ENCODE measurements around the gene YJEFN3.

The YJEFN3 gene

GRCh38 chr19:19491321-19492025 is 37.2 kb upstream of the YJEFN3 start:
- no peak overlapping the region for H3K27ac Mint-ChIP-seq
- no peaks in the 10 kb centered on the region for H3K27me3 Mint-ChIP-seq
- H3K36me3 Mint-ChIP-seq, result peaks cover 35% of the 10 kb centered on the region
- no peak overlapping the region for H3K4me3 Mint-ChIP-seq
- H3K9me3 Mint-ChIP-seq, result no peaks in the 10 kb centered on the region
- no peak for ATAC-seq
- peaks cover 42% of the 10 kb centered on the region for H3K4me1 Mint-ChIP-seq

DNA sequence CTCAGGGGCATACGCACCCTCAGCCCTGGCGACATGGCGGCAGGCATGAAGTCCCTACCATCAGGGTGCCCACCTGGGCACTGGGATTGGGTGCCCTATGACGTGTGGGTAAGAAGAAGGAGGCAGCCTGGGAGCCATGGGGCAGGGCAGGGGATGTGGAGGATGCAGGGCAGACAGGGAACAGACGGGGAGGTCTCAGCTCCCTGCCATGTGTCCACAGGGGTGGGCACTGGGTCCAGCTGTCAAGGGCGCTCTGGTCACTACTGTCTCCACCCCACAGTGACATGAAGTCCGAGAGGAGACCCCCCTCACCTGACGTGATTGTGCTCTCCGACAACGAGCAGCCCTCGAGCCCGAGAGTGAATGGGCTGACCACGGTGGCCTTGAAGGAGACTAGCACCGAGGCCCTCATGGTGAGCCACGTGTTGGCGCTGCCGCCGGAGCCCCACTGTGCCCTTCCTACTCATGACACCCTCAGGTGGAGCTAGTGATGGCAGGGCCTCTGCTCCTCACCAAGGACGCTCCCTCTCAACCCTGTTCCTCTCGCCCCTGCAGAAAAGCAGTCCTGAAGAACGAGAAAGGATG is 36.6 kb upstream of the YJEFN3 start:
- ATAC-seq, result no peak
- H3K9me3 Mint-ChIP-seq, result no peaks in the 10 kb centered on the region
- H3K36me3 Mint-ChIP-seq, result peaks cover 41% of the 10 kb centered on the region
- H3K27me3 Mint-ChIP-seq, result no peaks in the 10 kb centered on the region
- no peak overlapping the region for H3K4me3 Mint-ChIP-seq
- H3K27ac Mint-ChIP-seq, result no peak overlapping the region
- peaks cover 36% of the 10 kb centered on the region for H3K4me1 Mint-ChIP-seq

GRCh38 chr19:19493841-19494546 is 34.7 kb upstream of the YJEFN3 start:
- no peak for ATAC-seq
- no peak overlapping the region for H3K27ac Mint-ChIP-seq
- H3K9me3 Mint-ChIP-seq, result no peaks in the 10 kb centered on the region
- H3K36me3 Mint-ChIP-seq, result peaks cover 47% of the 10 kb centered on the region
- no peak overlapping the region for H3K4me3 Mint-ChIP-seq
- no peaks in the 10 kb centered on the region for H3K27me3 Mint-ChIP-seq
- H3K4me1 Mint-ChIP-seq, result peaks cover 18% of the 10 kb centered on the region

DNA sequence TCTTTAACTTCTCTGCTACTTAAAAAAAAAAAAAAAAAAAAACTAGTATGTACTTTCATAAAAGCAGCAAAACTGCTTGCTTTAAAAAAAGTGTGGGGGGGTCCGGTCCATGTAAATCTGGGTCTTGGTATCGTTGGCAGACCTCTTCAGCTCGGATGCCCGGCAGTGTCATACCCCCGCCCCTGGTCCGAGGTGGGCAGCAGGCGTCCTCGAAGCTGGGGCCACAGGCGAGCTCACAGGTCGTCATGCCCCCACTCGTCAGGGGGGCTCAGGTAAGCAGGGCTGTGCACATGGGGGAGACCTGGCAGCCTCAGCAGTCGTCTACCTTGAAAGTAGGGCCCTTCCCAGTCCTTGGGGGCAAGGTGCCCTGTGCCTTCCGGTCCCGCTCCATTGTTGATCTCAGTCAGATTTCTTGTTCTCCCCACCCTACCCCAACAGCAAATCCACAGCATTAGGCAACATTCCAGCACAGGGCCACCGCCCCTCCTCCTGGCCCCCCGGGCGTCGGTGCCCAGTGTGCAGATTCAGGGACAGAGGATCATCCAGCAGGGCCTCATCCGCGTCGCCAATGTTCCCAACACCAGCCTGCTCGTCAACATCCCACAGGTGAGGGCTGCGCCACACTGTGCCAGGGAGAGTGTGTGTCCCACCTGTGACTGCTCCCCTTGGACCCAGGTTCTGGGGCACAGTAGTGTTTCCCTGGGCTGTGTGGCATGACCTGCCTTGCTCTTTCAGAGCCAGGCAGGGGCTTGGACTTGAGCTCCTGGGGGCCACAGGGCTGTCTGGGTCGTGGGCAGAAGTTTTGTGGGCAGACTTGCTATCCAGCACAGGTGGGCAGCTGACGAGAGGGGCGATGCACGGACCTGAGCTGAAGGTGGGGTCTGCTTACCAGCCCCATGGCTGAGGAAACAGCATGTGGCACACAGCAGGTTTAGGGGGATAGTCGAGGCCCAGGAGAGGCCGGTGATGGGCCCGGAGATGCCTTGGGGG is 32.8 kb upstream of the YJEFN3 start:
- no peak for ATAC-seq
- H3K27ac Mint-ChIP-seq, result no peak overlapping the region
- H3K9me3 Mint-ChIP-seq, result no peaks in the 10 kb centered on the region
- peaks cover 51% of the 10 kb centered on the region for H3K36me3 Mint-ChIP-seq
- H3K4me3 Mint-ChIP-seq, result no peak overlapping the region
- H3K27me3 Mint-ChIP-seq, result no peaks in the 10 kb centered on the region
- no peaks in the 10 kb centered on the region for H3K4me1 Mint-ChIP-seq

- Mint-ChIP-seq H3K27me3 (no peaks in the 10 kb centered on the region), H3K4me3 (no peak overlapping the region), H3K4me1 (no peaks in the 10 kb centered on the region), H3K36me3 (peaks cover 65% of the 10 kb centered on the region), H3K9me3 (no peaks in the 10 kb centered on the region), H3K27ac (no peak overlapping the region)
- no peak for ATAC-seq
Measured at GRCh38 chr19:19498255-19498991, 30.3 kb upstream of the YJEFN3 start.

GRCh38 chr19:19499272-19499995 is 29.3 kb upstream of the YJEFN3 start:
- H3K27me3 Mint-ChIP-seq, result no peaks in the 10 kb centered on the region

DNA sequence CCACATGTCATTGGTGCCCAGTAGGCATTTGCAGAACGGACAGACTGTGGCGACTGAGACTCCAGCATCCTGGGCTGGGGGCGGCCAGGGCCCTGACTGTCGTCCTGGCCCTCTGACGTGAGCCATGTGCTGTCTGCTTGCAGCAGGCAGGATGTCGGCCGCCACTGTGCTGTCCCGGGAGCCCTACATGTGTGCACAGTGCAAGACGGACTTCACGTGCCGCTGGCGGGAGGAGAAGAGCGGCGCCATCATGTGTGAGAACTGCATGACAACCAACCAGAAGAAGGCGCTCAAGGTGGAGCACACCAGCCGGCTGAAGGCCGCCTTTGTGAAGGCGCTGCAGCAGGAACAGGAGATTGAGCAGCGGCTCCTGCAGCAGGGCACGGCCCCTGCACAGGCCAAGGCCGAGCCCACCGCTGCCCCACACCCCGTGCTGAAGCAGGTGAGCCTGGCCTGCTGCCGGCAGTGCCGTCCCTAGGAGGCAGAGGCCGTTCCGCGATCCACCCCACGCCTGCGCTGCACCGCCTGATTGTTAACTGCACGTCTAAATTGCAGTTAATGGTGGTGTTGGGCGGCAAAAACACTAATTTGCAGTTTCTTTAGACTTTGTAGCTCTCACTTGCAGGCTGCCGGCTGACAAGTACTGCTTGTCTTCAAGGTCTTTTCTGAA is 27.6 kb upstream of the YJEFN3 start:
- H3K27me3 Mint-ChIP-seq, result no peaks in the 10 kb centered on the region
- no peaks in the 10 kb centered on the region for H3K4me1 Mint-ChIP-seq
- no peaks in the 10 kb centered on the region for H3K9me3 Mint-ChIP-seq
- no peak overlapping the region for H3K27ac Mint-ChIP-seq
- no peak for ATAC-seq
- peaks cover 69% of the 10 kb centered on the region for H3K36me3 Mint-ChIP-seq
- H3K4me3 Mint-ChIP-seq, result no peak overlapping the region

More at GRCh38 chr19:19499272-19499995, 29.3 kb upstream of the YJEFN3 start:
- ATAC-seq, result no peak
- Mint-ChIP-seq H3K4me1 (no peaks in the 10 kb centered on the region), H3K36me3 (peaks cover 64% of the 10 kb centered on the region), H3K27ac (no peak overlapping the region), H3K9me3 (no peaks in the 10 kb centered on the region), H3K4me3 (no peak overlapping the region)

DNA sequence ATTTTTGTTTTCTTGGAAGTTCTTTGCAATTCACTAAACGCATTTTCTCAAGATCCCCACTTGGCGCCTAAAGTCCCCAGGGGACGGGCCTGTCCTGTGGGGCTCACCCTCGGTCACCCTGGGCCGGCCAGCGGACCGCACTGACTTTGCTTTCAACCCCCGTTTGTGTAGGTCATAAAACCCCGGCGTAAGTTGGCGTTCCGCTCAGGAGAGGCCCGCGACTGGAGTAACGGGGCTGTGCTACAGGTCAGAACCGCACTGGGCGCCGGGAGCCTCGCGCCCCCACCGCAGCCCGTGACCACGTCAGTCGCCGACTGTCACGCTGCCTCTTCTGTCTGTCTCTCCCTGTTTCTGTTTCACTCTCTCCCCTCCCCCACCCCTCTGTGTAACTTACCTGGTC is 26.9 kb upstream of the YJEFN3 start:
- ATAC-seq, result no peak
- Mint-ChIP-seq H3K9me3 (no peaks in the 10 kb centered on the region), H3K4me3 (no peak overlapping the region), H3K27me3 (no peaks in the 10 kb centered on the region), H3K27ac (no peak overlapping the region), H3K36me3 (peaks cover 69% of the 10 kb centered on the region), H3K4me1 (no peaks in the 10 kb centered on the region)

GRCh38 chr19:19502281-19502680 is 26.4 kb upstream of the YJEFN3 start:
- no peak overlapping the region for H3K27ac Mint-ChIP-seq
- no peaks in the 10 kb centered on the region for H3K9me3 Mint-ChIP-seq
- H3K4me3 Mint-ChIP-seq, result no peak overlapping the region

GRCh38 chr19:19502808-19503602 is 25.7 kb upstream of the YJEFN3 start:
- no peaks in the 10 kb centered on the region for H3K4me1 Mint-ChIP-seq
- ATAC-seq, result no peak
- no peak overlapping the region for H3K4me3 Mint-ChIP-seq
- H3K9me3 Mint-ChIP-seq, result no peaks in the 10 kb centered on the region
- H3K27me3 Mint-ChIP-seq, result no peaks in the 10 kb centered on the region
- no peak overlapping the region for H3K27ac Mint-ChIP-seq
- peaks cover 75% of the 10 kb centered on the region for H3K36me3 Mint-ChIP-seq

More at GRCh38 chr19:19502281-19502680, 26.4 kb upstream of the YJEFN3 start:
- Mint-ChIP-seq H3K27me3 (no peaks in the 10 kb centered on the region), H3K36me3 (peaks cover 69% of the 10 kb centered on the region), H3K4me1 (no peaks in the 10 kb centered on the region)
- no peak for ATAC-seq

DNA sequence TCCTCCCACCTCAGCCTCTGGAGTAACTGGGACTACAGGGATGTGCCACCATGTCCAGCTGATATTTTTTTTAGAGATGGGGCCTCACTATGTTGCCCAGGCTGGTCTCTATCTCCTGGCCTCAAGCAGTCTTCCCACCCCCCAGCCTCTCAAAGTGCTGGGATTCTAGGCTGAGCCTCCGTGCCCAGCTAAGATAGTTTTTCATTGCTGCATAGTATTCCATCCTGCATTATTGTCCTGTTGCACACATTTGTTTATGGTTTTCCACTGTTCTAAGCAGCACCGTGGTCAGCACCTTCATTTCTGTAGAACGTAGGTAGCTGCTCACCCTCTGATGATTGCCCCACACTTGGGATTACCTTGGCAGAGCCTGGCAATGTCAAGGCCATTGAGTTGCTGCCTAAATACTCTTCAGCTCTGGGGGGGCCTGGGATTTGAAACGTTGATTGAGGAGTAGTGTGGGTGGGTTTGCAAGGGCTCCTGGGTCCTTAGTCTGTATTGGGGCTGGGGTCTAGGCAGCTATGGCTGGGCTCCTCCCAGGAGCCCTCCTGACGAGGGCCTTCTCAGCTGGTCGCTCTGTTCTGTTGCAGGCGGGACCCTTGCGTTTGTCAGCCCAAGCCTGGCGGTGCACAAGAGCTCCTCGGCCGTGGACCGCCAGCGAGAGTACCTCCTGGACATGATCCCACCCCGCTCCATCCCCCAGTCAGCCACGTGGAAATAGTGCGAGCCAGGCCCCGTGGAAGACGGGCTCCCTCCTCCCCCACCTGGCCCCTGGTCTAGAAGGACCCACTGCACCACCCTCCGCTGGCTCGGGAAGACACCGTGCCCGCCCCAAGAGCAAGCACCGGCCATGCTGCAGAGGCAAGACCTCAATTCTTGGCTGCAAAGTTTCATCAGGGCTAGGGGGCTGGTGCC is 23.7 kb upstream of the YJEFN3 start:
- no peak for ATAC-seq
- no peaks in the 10 kb centered on the region for H3K27me3 Mint-ChIP-seq
- no peak overlapping the region for H3K4me3 Mint-ChIP-seq
- no peak overlapping the region for H3K27ac Mint-ChIP-seq
- H3K9me3 Mint-ChIP-seq, result no peaks in the 10 kb centered on the region
- H3K36me3 Mint-ChIP-seq, result peaks cover 69% of the 10 kb centered on the region
- no peaks in the 10 kb centered on the region for H3K4me1 Mint-ChIP-seq

DNA sequence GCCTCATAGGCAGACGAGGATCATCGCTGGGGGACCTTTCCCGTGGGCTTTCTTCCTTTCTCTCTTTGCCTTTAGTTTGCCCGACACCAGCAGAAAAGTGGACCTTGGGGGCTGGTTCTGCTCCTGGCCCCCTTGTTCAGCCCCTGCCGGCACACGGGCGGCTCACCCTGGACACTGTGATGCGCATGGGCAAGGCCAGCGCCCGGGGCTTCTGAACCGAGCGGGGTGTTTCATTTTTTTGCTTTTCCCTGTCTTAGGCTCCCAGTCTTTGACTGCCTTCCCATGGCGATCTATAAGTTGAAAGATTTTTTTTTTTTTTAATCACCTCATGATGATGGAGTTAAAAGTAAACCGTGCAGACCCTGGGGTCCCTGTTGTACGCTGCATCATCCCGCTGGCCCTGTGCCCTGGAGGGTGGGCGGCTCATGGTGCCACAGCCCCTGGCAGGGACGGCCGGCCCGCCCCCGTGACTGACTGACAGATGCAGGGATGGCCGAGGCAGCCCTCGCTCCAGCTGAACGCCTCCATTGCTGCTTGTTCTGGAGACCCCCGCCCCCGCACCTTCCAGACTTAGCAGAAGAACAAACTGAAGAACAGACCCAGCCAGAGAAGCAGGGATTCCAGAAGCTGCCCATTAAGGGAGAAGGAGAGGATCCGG is 22.9 kb upstream of the YJEFN3 start:
- no peak for ATAC-seq
- Mint-ChIP-seq H3K4me3 (no peak overlapping the region), H3K9me3 (no peaks in the 10 kb centered on the region), H3K27ac (no peak overlapping the region), H3K27me3 (no peaks in the 10 kb centered on the region), H3K36me3 (peaks cover 68% of the 10 kb centered on the region), H3K4me1 (no peaks in the 10 kb centered on the region)
